PFSK-1 (cell line): ENCODE data around the gene BRD3OS.

Experiments used
- POLR2AphosphoS5 ChIP-seq: IDR thresholded peaks from 2 replicates; pipeline ENCODE4 v1.6.1; 2012; ENCODE audit warnings: low read depth, mild to moderate bottlenecking, control low read depth, low read length, moderate library complexity
- REST ChIP-seq, 2 experiments: IDR thresholded peaks; 2 replicates each; pipeline versions ENCODE4 v1.6.1 to v1.8.0; 2011 to 2012; ENCODE audit warnings: low read depth in 2 of 2, low read length in 2 of 2, control low read depth in 1 of 2, inconsistent platforms in 1 of 2, mild to moderate bottlenecking in 1 of 2, moderate library complexity in 1 of 2; ENCODE audit not compliant: insufficient read depth in 1 of 2
- SIN3A ChIP-seq: IDR thresholded peaks from 2 replicates; pipeline ENCODE4 v1.6.1; 2012; ENCODE audit warnings: mild to moderate bottlenecking, low read length, moderate library complexity, borderline replicate concordance; ENCODE audit not compliant: insufficient read depth
- TAF1 ChIP-seq: IDR thresholded peaks from 2 replicates; pipeline ENCODE4 v1.6.1; 2012; ENCODE audit warnings: low read length, control low read depth, borderline replicate concordance; ENCODE audit not compliant: insufficient read depth

DNA sequence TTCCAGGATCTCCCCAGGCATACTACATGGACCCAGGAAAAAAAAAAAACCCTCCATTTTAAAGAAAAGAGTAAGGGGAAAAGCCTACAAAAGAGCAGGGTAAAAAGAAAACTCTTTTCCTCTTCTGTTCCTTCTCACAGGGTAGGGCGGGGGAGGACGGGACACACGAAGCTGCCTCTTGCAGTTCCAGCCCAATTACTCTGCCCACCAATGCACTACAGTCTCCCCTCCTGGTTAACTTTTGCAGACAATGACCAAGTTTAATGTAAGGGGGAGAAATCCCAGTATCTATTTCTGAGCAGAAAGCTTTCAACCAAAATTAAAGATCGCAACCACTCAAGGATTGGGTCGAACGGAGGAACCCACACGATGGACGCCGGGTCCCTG lies 41.2 kb downstream of the BRD3OS start:
- TF ChIP-seq TAF1 (no peak), POLR2AphosphoS5 (no peak), REST (IDR thresholded peaks at IDR 0.05; ENCODE audit: insufficient read depth in 1 of 2, low read depth in 2 of 2, low read length in 2 of 2) (no peak), SIN3A (no peak)
